A549 (cell line): ENCODE measurements around the gene PLEKHH1. TPM values are rescaled to one million over a fixed set of nuclear protein-coding genes. Genes with fewer than 3 reads are reported as not detected.

ENCODE experiments used
- ATAC-seq, 2 experiments: fragments of 200-7000 bp in 1 of 2; fragments of >200 bp in 1 of 2; cut with Nextera tagmentation in 1 of 2; cut with Tn5 transposase in 1 of 2; 3 replicates each; pipeline versions ENCODE4 v1.8.0 to v1.9.1; 2018 to 2020; ENCODE audit warnings: mild to moderate bottlenecking in 1 of 2, moderate library complexity in 1 of 2
- CTCF ChIA-PET: fragments of 300-600 bp; sonication (Branson Sonifier 250); formaldehyde crosslinking; extraction: SDS; loops from one replicate; lab custom pipeline; 2021; ENCODE audit warnings: antibody characterized with exemption, inconsistent platforms; lab: Yijun Ruan, JAX
- POLR2A ChIA-PET: fragments of 350-600 bp; formaldehyde crosslinking; extraction: SDS; loops from one replicate; lab custom pipeline; 2021; ENCODE audit warnings: antibody characterized with exemption, inconsistent platforms; lab: Yijun Ruan, JAX
- DNase-seq, 2 experiments: peaks; one replicate each; pipeline versions ENCODE4 v3.0.0 to v3.0.0-alpha.2; 2011 to 2016; ENCODE audit warnings: low read depth in 1 of 2, low spot score in 1 of 2
- FAIRE-seq: peaks from 2 replicates; lab custom pipeline; 2011; peaks lifted over from hg19 to GRCh38; lab: Jason Lieb, UNC
- H3K27ac ChIP-seq, 2 experiments: fragments of >200 bp; sonication (Bioruptor Twin); formaldehyde crosslinking; 3 replicates each; pipeline ENCODE4 v1.5.1; 2016 to 2017
- H3K4me1 ChIP-seq: fragments of >200 bp; sonication (Bioruptor Twin); formaldehyde crosslinking; 3 replicates; pipeline ENCODE4 v1.6.1; 2016
- H3K4me2 ChIP-seq: fragments of >200 bp; sonication (Bioruptor Twin); formaldehyde crosslinking; 3 replicates; pipeline ENCODE4 v1.6.1; 2016
- H3K4me3 ChIP-seq: fragments of >200 bp; sonication (Bioruptor Twin); formaldehyde crosslinking; 3 replicates; pipeline ENCODE4 v1.5.1; 2016
- H3K9me3 ChIP-seq: fragments of >200 bp; sonication (Bioruptor Twin); formaldehyde crosslinking; 3 replicates; pipeline ENCODE4 v1.6.1; 2016
- CBX2 ChIP-seq: fragments of 200-600 bp; sonication (generic); IDR thresholded peaks from 2 replicates; pipeline ENCODE4 v1.6.1; 2016; ENCODE audit warnings: low read depth, mild to moderate bottlenecking, borderline replicate concordance
- FOXS1 ChIP-seq: fragments of 250-450 bp; sonication (Bioruptor Pico); IDR thresholded peaks from 2 replicates; pipeline ENCODE4 v1.5.0; 2020; ENCODE audit warnings: mild to moderate bottlenecking, moderate library complexity
- GATA3 ChIP-seq: IDR thresholded peaks from 2 replicates; pipeline ENCODE4 v1.6.1; 2012; ENCODE audit warnings: borderline replicate concordance
- HOXA7 ChIP-seq: fragments of 250-450 bp; sonication (Bioruptor Pico); IDR thresholded peaks from 2 replicates; pipeline ENCODE4 v1.5.0; 2020; ENCODE audit warnings: mild to moderate bottlenecking, moderate library complexity
- JUN ChIP-seq, 2 experiments: fragments of >200 bp; sonication (Bioruptor Twin); formaldehyde crosslinking; IDR thresholded peaks; 2 replicates in 1 of 2; 3 replicates in 1 of 2; pipeline ENCODE4 v1.6.1; 2016 to 2017
- MAFK ChIP-seq: fragments of 450-650 bp; IDR thresholded peaks from 2 replicates; pipeline ENCODE4 v1.6.1; 2014; ENCODE audit not compliant: partially characterized antibody
- POLR2A ChIP-seq: IDR thresholded peaks from 2 replicates; pipeline ENCODE4 v1.6.1; 2012; ENCODE audit warnings: mild to moderate bottlenecking, low read length
- RAD21 ChIP-seq, 2 experiments: fragments of >200 bp in 1 of 2; sonication (Bioruptor Twin) in 1 of 2; formaldehyde crosslinking in 1 of 2; IDR thresholded peaks in 1 of 2; conservative IDR thresholded peaks in 1 of 2; 2 replicates in 1 of 2; 3 replicates in 1 of 2; pipeline ENCODE4 v1.6.1; 2012 to 2018; ENCODE audit warnings: inconsistent platforms in 1 of 2
- RARB ChIP-seq: fragments of 250-450 bp; sonication (Bioruptor Pico); IDR thresholded peaks from 2 replicates; pipeline ENCODE4 v1.8.0; 2021; ENCODE audit warnings: mild to moderate bottlenecking, moderate library complexity
- RFX5 ChIP-seq: fragments of 450-650 bp; IDR thresholded peaks from 2 replicates; pipeline ENCODE4 v1.7.1; 2014; ENCODE audit warnings: antibody characterized with exemption, mild to moderate bottlenecking, moderate library complexity
- RNF2 ChIP-seq: fragments of 200-600 bp; sonication (generic); IDR thresholded peaks from 2 replicates; pipeline ENCODE4 v1.6.1; 2016; ENCODE audit warnings: low read depth, mild to moderate bottlenecking, antibody characterized with exemption, moderate library complexity, borderline replicate concordance
- TFCP2L1 ChIP-seq: fragments of 250-450 bp; sonication (Bioruptor Pico); IDR thresholded peaks from 2 replicates; pipeline ENCODE4 v1.5.0; 2021; ENCODE audit warnings: mild to moderate bottlenecking
- WGBS: methylation state at CpG from one replicate; pipeline ENCODE4 v1.1.6; 2017; ENCODE audit errors: missing lambda C conversion rate; 5-methylcytosine and 5-hydroxymethylcytosine counted together
- polyA minus RNA-seq: library from RNA; depleted of rRNA, polyadenylated mRNA; stranded (reverse); fragments of >200 nt; gene quantifications from 2 replicates; pipeline ENCODE4 v1.2.3, GENCODE V29; 2011; rRNA and poly(A)+ RNA removed
- polyA plus RNA-seq, 4 experiments: library from polyadenylated mRNA; depleted of rRNA in 3 of 4; stranded (reverse); fragments of >200 nt; fragmentation: RNase III in 1 of 4; extraction: RNeasy Plus Mini Kit Qiagen cat#74134 plus additional on column Dnase treatment in 1 of 4; gene quantifications; 2 replicates in 3 of 4; 3 replicates in 1 of 4; pipeline ENCODE4 v1.2.3, GENCODE V29; 2011 to 2017
- TF ChIP-seq, protein P1 (sequence below): fragments of >200 bp; sonication (Bioruptor Twin); formaldehyde crosslinking; IDR thresholded peaks from 3 replicates; pipeline ENCODE4 v1.6.1; 2016
- TF ChIP-seq, protein P2 (sequence below): IDR thresholded peaks from 2 replicates; pipeline ENCODE4 v1.6.1; 2012
- TF ChIP-seq, protein P3 (sequence below): fragments of 250-450 bp; sonication (Bioruptor Pico); IDR thresholded peaks from 2 replicates; pipeline ENCODE4 v1.5.0; 2020; ENCODE audit warnings: low read depth, mild to moderate bottlenecking, moderate library complexity
- TF ChIP-seq, protein P4 (sequence below): fragments of 250-450 bp; sonication (Bioruptor Pico); IDR thresholded peaks from 2 replicates; pipeline ENCODE4 v1.5.0; 2021; ENCODE audit warnings: mild to moderate bottlenecking, moderate library complexity, borderline replicate concordance
- TF ChIP-seq, protein P5 (sequence below): IDR thresholded peaks from 2 replicates; pipeline ENCODE4 v1.6.1; 2012
- TF ChIP-seq, protein P6 (sequence below): fragments of 200-600 bp; sonication (generic); IDR thresholded peaks from 2 replicates; pipeline ENCODE4 v1.6.1; 2016; ENCODE audit warnings: antibody characterized with exemption, mild to moderate bottlenecking, moderate library complexity

Gene PLEKHH1
- polyA plus RNA-seq (2011; rRNA removed): 5.1 and 6.7 TPM in 2 replicates
- polyA plus RNA-seq (2012; cell fraction: cytosol; rRNA removed): 3.4 and 4.3 TPM in 2 replicates
- 25.3 and 25.5 TPM in 2 replicates for polyA plus RNA-seq (2012; cell fraction: nucleus; rRNA removed)
- 3.2 to 3.9 TPM (median 3.5 TPM) in 3 replicates for polyA plus RNA-seq (2017; fragmentation: RNase III; extraction: RNeasy Plus Mini Kit Qiagen cat#74134 plus additional on column Dnase treatment)
- 4.8 and 6.6 TPM in 2 replicates for polyA minus RNA-seq

DNA sequence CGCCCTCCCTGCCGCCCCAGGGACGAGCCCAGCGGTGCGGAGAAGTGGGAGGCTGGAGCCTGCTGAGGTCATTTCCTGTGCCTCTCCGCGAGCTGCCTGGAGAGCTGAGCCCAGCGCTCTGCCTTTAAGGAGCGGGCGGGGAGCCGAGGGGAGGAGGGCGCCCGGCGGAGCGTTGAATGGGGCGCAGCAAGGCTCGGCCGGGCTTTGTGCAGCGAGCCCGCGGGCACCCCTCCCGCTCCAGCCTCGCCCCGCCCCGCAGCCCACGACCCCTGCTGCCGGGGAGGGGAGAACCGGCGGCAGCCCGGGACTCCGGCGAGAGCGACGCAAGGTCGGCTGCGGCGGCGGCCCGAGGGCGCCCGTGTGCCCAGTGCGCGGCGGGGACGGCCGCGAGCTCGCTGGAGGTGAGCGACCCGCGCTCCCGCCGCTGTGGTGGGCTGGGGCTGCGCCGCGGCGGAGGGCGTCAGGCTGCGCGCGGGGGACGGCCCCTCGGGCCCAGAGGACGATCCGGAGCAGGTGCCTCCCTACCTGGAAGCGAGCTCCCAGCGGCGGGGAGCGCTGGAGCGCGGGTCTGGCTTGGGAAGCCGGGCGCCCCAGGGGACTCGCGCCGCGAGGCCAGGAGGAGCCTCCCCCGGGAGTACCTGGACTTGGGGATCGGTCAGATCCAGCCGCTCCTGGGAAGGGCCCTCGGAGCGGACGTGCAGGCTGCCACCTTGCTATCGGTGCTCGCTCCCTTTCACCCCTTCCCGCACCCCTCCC lies at the start of gene PLEKHH1:
PLEKHH1 (plus strand) TSS at position 293 of the 756 bp plus-strand sequence. CDS start 8,578 bp downstream, outside the sequence.
- FAIRE-seq (no peak), ATAC-seq (peak; percentile 96 to 97), DNase-seq (peak; percentile 77 to 87)
- POLR2A ChIA-PET: interaction anchor here (0.8 to 1.4 kb wide), 3 partner anchors 9 to 25 kb away, joined by 3 read pairs; no protein-coding TSS in a partner anchor
- CTCF ChIA-PET: interaction anchor here (0.7 to 11.2 kb wide), 8 partner anchors 14 to 171 kb away, joined by 3 to 68 read pairs (median 6); partner anchors contain the start of gene PIGH
- H3K4me3 ChIP-seq: peak within 1 kb of the TSS; percentile 83
- H3K27ac ChIP-seq: peak within 1 kb of the TSS; percentile 83 to 90
- H3K4me1 ChIP-seq: 0 out of 3 replicates have a peak, but pooled peaks cover 3% of the 10 kb centered on the region
- peak within 1 kb of the TSS; percentile 83 for H3K4me2 ChIP-seq
- H3K9me3 ChIP-seq: no peaks in the 10 kb centered on the region
- TF ChIP-seq GATA3 (no peak), RFX5 (no peak), POLR2A (peak; percentile 82), CBX2 (no peak), JUN (IDR thresholded peaks at IDR 0.05) (peak; percentile 48 to 64; a peak in 2 of 5 replicates)
- TF ChIP-seq, protein P1, sequence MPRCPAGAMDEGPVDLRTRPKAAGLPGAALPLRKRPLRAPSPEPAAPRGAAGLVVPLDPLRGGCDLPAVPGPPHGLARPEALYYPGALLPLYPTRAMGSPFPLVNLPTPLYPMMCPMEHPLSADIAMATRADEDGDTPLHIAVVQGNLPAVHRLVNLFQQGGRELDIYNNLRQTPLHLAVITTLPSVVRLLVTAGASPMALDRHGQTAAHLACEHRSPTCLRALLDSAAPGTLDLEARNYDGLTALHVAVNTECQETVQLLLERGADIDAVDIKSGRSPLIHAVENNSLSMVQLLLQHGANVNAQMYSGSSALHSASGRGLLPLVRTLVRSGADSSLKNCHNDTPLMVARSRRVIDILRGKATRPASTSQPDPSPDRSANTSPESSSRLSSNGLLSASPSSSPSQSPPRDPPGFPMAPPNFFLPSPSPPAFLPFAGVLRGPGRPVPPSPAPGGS: peak; percentile 66; the same call in 1 of the 3 replicates
- TF ChIP-seq, protein P2, sequence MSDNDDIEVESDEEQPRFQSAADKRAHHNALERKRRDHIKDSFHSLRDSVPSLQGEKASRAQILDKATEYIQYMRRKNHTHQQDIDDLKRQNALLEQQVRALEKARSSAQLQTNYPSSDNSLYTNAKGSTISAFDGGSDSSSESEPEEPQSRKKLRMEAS: 0 out of 2 replicates have a peak, but pooled peaks have one; percentile 7
- TF ChIP-seq, protein P3, sequence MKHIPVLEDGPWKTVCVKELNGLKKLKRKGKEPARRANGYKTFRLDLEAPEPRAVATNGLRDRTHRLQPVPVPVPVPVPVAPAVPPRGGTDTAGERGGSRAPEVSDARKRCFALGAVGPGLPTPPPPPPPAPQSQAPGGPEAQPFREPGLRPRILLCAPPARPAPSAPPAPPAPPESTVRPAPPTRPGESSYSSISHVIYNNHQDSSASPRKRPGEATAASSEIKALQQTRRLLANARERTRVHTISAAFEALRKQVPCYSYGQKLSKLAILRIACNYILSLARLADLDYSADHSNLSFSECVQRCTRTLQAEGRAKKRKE: no peak
- 4% methylated on average over 49 of the region's 86 CpGs for WGBS

DNA sequence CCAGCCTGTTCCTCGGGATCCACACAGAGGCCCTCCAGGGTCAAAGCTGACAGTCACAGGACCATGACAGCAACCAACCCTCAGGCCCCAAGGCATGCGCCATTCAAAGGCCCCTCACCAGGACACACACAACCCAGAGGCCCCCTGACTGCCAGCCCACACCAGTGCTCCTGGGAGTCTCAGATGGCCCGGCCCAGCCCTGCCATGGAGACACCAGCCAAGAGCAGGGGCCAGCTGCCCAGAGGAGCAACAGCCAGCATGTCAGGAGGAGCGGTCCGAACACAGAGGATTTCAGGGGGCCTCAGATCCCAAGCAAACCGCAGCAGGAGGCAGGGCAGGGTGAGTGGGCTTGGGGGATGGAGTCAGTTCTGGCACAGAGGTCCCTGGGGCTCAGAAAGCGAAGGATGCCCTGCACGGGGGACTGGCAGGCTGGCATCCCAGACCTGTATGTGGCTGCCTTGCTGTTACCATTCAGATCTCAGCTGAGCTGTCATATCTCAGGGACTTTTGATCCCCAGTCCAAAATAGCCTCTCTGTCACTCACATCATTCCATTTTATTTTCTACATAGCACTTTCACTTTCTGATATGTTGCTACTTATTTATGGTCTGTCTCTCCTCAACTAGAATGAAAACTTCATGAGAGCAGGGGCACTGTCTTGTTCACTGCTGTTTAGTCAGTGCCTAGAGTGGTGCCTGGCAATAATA lies 49.4 kb upstream of the PLEKHH1 start:
- TF ChIP-seq RNF2: no peak
- TF ChIP-seq FOXS1: no peak
- TF ChIP-seq, protein P4, sequence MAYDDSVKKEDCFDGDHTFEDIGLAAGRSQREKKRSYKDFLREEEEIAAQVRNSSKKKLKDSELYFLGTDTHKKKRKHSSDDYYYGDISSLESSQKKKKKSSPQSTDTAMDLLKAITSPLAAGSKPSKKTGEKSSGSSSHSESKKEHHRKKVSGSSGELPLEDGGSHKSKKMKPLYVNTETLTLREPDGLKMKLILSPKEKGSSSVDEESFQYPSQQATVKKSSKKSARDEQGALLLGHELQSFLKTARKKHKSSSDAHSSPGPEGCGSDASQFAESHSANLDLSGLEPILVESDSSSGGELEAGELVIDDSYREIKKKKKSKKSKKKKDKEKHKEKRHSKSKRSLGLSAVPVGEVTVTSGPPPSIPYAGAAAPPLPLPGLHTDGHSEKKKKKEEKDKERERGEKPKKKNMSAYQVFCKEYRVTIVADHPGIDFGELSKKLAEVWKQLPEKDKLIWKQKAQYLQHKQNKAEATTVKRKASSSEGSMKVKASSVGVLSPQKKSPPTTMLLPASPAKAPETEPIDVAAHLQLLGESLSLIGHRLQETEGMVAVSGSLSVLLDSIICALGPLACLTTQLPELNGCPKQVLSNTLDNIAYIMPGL: no peak
- no peak for TF ChIP-seq RAD21 (conservative IDR thresholded peaks at IDR 0.05 in 1 of 2, IDR thresholded peaks at IDR 0.05 in 1 of 2)
- no peak for TF ChIP-seq RARB (CRISPR knock-in tag)
- TF ChIP-seq MAFK: no peak
- no peak for TF ChIP-seq HOXA7 (CRISPR knock-in tag)
- TF ChIP-seq, protein P5, sequence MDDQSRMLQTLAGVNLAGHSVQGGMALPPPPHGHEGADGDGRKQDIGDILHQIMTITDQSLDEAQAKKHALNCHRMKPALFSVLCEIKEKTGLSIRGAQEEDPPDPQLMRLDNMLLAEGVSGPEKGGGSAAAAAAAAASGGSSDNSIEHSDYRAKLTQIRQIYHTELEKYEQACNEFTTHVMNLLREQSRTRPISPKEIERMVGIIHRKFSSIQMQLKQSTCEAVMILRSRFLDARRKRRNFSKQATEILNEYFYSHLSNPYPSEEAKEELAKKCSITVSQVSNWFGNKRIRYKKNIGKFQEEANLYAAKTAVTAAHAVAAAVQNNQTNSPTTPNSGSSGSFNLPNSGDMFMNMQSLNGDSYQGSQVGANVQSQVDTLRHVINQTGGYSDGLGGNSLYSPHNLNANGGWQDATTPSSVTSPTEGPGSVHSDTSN: no peak
- TF ChIP-seq TFCP2L1 (CRISPR knock-in tag): no peak
- TF ChIP-seq, protein P6, sequence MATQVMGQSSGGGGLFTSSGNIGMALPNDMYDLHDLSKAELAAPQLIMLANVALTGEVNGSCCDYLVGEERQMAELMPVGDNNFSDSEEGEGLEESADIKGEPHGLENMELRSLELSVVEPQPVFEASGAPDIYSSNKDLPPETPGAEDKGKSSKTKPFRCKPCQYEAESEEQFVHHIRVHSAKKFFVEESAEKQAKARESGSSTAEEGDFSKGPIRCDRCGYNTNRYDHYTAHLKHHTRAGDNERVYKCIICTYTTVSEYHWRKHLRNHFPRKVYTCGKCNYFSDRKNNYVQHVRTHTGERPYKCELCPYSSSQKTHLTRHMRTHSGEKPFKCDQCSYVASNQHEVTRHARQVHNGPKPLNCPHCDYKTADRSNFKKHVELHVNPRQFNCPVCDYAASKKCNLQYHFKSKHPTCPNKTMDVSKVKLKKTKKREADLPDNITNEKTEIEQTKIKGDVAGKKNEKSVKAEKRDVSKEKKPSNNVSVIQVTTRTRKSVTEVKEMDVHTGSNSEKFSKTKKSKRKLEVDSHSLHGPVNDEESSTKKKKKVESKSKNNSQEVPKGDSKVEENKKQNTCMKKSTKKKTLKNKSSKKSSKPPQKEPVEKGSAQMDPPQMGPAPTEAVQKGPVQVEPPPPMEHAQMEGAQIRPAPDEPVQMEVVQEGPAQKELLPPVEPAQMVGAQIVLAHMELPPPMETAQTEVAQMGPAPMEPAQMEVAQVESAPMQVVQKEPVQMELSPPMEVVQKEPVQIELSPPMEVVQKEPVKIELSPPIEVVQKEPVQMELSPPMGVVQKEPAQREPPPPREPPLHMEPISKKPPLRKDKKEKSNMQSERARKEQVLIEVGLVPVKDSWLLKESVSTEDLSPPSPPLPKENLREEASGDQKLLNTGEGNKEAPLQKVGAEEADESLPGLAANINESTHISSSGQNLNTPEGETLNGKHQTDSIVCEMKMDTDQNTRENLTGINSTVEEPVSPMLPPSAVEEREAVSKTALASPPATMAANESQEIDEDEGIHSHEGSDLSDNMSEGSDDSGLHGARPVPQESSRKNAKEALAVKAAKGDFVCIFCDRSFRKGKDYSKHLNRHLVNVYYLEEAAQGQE: no peak
- TF ChIP-seq, all 56 proteins: peak for 0
- WGBS: 76% methylated on average over 4 of the region's 8 CpGs
- ChIA-PET POLR2A (no interaction called here), CTCF (interaction anchor here (1.2 kb wide), 1 partner anchor 43 kb away, joined by 3 read pairs; no protein-coding TSS in a partner anchor)
- Histone ChIP-seq H3K4me3 (no peak overlapping the region), H3K4me1 (no peaks in the 10 kb centered on the region), H3K27ac (no peak overlapping the region), H3K4me2 (no peak overlapping the region), H3K9me3 (no peaks in the 10 kb centered on the region)
- no peak for FAIRE-seq
- ATAC-seq: peak in 1 of 2 experiments; percentile 30; a peak in 3 of 6 replicates
- DNase-seq: no peak
